GM19025 (cell line): ENCODE data around the gene ADAMTS2.

Experiments used
- ATAC-seq: cut with Tn5 transposase; IDR thresholded peaks from one replicate; pipeline ENCODE4 v1.9.1; 2021; ENCODE audit warnings: mild to moderate bottlenecking, low read depth, moderate library complexity; ENCODE audit not compliant: unreplicated experiment

The ADAMTS2 gene

DNA sequence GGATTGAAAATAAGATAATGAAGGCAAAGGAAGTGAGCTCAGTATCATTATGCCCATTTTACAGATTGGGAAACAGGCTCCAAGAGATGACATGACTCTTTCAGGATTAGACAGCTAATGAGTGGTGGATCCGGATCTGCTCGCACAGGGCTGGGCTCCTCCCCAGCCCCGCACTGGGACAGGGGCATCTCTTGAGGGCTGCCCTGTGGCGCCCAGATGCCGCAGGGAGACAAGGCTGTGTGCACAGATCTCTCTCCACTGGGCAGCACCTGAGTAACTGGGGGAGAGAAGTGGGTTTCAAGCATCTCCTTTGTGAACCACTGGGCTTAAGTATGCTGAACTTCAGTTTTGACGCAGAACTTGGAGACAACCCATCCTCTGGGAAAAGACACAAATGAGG is 43.9 kb downstream of the ADAMTS2 start:
- ATAC-seq, result no peak

DNA sequence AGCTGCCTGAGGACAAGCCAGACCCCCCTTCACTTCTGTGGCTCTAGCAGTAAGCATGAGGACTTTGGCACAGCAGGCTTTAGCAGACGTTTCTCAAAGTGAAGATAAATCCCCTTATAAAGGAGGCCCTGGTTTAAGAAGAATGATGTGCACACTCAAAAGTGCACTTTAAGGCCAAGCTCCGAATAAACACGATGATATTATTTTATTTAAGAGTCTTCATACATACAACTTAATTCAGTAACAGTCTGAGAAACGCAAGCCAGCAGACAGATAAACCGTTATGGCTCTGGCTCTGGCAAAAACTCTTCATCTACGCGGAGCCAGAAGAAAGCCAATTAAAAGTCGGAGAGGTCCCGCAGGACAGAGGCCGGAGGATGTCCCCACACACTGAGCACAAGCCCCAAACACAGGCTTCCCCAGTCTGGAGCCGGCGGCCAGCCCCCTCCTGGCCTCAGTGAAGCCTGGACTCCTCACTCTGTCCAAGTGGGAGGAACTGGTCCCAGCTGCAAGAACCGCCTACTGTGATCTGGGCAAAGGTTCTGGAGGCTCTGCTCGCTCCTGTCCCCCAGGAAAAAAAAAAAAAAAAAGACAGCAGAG is 44.6 kb downstream of the ADAMTS2 start:
- no peak for ATAC-seq

DNA sequence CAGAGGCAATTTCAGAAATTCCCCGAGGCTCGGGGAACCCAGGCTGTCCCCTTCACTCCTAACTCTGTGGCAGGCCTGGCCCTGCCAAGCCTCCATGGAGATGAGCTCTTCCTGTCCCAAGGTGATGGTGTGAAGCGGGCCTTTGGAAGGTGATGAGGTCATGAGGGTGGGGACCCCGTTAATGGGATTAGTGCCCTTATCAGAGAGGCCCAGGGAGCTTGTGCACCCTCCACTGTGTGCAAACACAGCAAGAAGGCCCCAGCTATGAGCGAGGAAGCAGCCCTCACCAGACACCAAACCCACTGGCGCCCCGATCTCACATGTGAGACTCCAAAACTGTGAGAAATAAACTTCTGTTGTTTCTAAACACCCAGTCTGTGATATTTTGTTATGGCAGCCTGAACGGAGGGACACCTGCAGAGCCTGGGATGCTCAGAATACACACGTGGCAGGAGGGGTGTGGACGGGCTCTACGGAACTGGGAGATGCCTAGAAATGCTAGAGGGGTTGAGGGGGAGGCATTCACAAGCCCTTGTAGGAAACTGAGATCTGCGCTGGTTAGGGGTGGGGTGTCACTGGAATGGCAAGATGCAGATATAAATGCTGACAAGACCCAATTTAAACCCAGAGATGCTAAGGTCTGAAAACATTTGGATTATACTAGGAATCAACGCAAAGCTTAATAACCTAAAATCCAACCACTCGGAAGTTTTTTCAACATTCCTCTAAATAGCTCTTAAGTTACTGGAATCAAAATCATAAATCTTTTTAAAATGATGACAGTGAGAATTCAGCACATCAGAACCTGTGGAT is 46.9 kb downstream of the ADAMTS2 start:
- no peak for ATAC-seq

DNA sequence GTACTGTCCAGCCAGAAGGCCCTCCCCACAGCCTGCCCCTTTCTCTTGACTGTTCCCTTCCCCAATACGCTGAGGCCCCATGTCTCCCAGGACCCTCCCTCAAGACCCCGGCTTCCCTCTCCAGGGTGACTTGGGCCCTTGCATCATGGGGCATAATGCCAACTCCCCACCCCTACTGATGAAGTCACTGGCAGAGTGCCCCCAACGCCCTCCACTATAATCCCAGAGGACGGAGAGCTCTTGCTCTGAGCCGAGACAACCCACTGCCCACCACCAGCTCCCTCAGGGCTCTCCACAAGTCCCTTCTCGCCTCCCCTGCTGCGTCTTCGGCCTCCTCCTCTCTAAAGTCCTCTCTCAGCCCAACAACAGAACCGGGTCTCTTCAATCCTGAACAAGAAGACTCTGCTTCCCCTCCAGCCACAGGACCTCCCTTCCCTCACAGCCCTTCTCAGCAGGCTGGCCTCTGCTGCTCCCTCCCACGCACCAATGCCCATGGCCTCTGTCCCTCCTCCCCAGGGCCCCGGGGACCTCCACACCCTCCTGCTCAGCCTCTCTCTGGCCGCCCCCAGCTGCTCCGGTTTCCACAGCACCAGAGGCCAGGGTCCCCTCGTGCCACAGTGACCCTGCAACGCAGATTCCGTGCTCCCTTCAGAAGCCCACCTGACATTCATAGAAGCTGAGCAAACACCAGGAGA is 47.6 kb downstream of the ADAMTS2 start:
- ATAC-seq, result no peak

DNA sequence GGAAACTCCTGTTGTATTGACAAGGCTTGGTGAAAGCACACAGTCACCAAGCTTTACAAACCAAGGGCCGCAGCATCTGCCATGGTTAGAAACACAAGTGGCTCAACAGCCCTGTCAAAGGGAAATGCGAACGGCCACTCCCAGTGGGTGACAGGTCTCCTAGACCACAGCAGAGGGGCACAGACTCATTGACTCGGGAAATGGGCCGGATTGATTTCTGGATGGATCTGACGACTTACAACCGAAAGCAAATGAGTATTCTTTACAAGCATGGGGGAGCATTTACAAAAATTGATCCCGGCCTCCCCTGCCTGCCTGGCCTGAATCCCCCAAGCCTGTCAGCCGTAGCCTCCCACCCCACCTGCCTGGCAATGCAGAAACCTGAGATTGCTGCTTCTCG is 48.2 kb downstream of the ADAMTS2 start:
- no peak for ATAC-seq

DNA sequence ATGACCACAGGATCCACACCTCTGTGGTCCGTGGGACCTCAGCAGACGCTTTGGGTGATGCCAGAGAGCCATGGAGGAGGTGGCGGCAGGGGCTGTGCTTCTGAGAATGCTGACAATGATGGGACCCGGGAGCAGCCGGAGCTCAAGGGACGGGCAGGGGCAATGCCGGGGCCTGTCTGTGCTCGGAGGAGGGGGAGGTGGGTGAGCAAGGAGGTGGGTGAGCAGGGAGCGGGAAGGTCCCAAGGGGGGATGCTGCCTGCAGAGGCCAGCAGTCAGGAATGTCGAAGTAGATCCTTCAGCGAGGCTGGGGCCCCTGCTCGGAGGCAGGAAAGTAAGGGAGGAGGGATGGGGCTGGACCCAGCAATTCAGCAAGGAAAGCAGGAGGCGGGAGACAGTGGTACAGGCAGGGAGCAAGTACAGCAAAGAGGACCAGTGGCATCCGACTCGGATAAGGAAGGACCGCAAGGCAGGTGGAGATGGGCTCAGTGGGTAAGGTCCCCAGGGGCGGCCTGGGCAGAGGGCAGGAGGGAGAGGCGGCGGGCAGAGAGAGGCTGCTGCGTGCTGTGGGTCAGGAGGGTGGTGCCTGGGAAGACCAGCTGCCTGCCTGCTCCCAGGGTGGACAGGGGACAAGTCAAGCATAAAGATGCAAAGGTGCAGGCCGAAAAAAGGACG is 49.0 kb downstream of the ADAMTS2 start:
- no peak for ATAC-seq

DNA sequence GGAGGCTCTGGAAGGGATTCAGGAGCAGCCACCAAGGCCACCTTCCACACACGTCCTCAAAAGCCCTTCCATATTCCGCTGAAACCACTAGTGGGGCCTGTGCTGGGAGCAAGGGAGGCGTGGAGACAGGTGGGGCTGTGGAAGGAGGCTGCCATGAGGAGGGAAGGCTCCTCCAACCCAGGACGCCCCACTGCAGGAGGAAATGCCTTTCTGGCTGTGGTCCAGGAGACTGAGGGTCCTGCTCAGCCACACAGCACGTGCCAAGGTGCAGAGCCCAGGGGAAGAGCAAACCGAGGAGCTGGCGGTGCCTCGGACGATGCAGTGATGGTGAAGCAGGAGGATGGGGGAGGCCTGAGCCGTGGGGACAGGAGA is 49.5 kb downstream of the ADAMTS2 start:
- no peak for ATAC-seq

DNA sequence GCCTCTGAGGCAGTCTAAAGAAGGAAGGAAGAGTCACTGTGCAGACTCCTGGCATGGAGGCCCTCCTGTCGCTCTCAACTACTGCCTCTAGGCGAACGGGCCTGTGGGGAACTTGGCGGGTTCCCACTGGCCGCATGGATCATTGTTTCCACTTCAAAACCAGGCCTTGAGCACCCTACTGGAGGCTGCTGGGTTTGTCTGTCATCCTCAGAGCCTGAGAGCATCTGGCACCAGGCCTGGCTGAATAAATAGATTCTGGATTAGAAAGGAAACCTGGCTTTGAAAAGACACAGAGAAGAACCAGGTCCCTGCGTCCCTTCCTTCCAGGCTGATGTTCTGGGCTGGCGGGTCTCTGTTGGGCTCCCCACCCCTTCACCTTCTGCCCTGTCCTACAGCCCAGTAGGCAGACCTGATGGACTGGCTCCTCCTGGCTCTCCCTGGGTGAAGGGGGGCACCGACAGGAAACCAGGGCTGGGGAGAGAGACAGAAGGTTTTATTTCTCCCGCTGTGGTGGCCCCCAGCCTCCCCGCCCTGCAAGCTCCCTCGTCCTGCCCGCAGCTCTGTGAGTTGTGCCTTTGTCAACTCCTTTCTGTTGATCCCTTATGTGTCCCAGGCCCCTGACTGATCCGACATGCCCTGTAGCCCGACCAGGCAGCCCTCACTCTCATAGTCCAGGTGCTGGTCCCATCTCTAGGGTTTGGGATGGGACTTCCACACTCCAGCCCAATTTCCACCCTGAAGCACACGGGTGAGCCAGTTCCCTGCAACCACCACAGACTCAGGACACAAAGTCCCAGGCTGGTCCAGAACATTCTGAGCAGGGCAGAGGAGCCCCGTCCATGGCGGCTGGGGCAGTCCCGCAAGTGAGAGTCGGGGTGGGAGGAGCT is 50.1 kb downstream of the ADAMTS2 start:
- no peak for ATAC-seq

DNA sequence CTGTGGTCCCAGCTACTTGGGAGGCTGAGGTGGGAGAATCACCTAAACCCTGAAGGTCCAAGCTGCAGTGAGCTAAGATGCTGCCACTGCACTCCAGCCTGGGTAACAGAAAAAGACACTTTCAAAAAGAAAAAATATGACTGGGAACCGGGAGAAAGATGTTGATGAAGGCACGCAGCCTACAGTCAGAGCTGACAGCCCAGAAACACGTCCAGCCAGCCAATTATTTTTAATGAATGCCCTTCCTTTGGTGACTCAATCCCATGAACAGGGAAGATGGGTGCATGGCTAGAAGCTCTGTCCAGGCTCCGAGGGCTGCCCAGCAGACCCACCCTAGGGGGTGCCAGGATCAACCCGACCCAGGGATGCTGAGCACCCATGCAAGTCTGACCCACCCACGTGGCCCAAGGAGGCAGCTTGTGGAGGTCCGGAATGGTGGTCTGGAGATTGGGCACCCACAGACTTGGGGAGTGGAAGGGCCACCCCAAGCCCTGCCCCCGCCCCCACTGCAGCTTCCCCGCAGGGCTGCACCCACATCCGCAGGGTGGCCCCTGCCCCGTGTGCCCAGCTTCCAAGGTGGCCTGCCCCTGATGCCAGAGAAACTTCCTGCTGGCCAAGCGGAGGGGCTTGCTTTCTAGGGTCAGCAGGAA is 51.0 kb downstream of the ADAMTS2 start:
- ATAC-seq, result no peak

DNA sequence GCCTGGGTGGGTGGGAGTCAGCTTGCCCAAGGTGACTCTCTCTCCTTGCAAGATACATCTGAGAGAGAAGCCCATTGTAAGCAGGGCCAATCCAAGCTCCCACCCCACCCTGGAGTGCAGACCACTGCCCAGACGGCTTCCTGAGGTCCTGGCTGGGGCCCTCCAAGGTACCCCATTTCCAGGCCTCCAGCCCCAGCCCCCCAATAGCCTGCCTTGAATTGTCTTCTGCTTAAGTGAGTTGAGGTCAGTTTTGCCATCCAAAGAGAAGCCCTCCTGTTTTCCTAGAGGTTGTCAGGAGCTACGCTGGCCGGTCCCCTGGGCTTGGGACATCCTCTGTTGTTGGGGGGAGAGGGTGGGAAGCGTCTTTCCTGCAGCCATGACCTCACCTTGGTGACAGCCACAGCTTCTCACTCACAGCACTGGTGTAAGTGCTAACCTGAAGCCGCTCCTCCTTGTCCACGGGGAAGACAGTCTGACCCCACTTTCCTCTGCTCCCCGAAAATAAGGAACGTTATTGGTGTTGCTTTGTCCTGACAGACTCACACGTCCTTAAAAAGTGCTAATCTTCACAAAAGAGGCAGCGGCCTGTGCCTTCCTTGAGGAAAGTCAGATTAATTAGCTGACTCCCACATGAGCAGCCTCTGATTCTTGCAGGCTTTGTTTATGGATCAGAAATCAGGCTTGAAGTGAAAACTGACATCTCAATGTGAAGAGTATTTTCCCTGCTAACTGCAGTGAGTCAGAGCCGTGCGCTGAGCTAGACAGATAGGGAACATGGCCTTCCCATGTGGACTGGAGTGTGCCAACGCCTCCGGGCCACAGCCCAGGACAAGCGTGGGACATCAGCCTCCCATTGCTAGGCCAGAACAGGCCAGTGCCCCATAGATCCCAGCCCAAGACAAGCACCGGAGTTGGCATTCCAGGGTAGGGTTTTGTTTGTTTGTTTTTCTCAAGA is 52.3 kb downstream of the ADAMTS2 start:
- no peak for ATAC-seq

DNA sequence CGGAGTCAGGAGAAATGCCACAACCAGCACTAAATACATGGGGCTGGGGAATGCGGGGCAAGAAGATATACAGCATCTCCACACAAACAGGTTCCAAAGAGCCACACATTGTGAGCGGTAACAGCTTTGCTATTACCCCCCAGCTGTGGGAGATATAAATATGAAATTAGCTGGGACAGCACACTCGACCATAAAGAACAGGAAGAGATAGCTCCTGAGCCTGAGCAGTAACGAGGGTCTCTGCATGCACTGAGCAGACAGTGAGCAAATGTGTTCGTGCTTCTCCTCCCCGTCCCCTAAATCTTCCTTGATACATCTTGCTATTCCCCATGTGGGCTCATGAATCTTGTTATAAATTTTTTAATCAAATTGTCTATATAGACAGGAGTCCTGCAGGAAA is 53.1 kb downstream of the ADAMTS2 start:
- no peak for ATAC-seq

DNA sequence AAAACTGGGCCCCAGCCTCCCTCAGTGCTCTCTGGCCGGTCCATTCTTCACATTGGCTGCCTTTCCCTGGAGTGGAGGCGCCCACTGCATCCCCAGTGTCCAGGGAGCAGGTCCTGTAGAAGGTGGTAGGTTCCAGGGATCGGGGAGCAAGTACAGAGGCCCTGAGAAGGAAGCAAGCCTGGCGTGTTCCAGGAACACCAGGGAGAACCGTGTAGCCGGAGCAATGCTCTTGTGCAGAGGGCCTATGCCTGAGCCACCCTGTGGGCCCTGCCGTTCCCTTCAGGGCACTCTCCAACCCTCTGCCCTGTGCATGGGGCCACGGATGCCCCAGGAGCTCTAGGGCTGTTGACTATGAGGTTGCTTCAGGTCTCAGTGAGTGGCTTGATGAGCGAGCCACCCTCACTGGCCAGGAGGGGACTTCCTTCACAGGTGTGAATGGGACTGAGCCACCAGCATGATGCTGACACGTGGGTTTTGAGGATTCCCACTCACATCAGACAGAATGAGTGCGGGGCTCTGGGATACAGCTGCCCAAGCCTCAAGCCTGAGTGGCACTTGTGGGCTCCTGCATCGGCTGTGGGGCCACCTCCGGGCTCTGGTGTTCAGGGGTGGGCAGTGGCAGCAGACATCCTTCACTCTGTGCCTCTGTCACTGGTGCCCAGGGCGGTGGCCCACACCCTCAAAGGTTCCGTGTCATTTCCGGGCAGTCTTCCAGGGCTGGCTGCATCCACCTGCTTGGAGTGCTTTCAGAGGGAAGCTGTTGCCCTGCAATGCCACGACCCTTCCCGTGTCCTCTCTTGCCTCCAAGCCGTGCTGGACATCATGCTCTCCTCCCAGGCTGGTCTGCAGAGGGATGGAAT is 54.4 kb downstream of the ADAMTS2 start:
- ATAC-seq, result no peak

DNA sequence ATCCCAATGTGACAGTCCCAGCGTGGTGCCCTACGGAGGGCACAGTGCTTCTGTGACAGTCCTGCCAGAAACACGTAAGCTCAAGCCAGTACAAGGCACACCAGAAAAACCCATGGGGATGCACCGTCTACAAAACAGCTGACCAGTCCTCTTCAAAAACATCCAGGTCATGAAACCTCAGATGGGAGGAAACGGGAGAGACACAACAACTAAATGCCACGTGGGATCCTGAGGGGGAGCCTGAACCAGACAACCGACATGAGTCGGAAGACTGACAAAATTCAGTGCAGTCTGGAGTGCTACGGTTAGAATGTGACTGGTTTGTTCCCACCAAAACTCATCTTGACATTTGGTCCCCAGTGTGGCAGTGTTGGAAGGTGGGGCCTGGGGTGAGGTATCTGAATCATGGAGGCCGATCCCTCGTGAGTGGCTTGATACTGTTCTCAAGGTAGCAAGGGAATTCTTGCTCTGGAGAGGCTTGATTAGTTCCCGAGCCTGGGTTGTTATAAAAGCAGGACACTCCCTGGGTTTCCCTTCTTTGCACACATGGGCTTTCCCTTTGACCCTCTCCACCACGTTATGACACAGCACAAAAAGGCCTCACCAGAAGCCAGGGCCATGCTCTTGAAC is 55.4 kb downstream of the ADAMTS2 start:
- no peak for ATAC-seq

DNA sequence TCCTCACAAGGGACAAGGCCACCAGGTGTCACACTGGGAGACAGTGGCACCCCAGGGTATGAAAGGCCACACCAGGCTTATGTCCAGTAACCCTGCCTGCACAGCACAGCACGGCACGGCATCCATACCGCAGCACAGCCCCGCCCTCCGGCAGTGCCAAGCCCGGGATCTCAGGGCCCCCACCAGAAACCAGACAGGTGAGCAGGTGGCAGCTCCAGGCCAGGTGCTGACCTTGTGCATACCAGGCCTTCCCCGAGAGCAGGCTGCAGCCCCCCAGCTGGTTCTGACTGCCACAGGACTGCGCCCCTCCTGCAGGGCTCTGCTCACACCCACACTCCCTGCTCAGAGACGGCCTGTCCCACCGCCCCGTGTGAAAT is 56.5 kb downstream of the ADAMTS2 start:
- ATAC-seq, result no peak

DNA sequence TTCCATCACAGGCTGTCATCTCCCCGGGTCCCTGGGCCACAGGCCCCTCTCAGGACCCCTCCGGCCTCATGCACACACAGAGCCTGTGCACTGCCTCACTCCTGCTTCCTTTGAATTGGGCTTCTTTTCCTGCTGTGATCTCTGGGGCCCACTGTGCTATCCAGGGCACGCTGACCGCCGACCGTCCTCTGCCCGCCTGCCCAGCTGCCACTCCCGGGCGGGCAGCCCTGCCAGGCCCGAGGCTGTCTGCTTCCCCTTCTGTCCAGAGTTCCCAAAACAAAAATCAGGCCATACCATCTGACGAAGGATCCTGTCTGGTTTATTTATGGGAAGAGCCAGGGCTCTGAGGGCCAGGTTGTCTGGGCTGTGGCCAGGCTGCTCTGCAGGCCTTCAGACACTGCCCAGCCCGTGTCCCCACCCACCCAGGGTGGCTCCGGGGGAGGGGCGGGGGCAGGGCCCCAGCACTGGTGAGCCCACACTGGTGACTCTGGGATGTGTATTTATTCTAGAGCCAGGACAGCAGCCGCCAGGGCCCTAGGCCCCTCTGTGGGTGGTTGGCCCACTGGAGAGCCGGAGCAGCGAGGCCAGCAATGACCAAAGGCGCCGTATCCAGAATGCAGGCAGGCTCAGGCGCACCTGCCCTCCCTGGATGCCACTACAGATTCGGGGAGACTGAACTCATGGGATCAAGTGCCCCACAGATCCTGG is 57.0 kb downstream of the ADAMTS2 start:
- no peak for ATAC-seq

DNA sequence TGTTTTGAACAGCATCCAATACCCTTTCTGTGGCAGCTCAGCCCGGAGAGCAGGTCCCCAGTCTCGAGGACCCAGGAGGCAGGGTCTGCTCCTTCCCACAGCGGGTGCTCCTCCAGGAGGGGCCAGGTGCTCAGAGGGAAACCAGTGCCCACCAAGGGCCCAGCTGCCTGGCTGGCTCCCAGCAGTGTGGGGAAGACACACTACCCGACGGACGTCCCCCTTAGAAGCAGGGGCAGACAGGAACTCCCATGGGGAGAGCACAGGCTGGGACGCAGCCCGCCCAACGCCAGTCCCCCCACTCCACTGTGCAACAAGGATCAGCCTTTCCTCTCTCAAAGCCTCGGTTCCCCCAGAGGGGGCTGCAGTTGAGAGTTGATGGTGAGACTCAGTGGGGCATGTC is 57.6 kb downstream of the ADAMTS2 start:
- no peak for ATAC-seq

DNA sequence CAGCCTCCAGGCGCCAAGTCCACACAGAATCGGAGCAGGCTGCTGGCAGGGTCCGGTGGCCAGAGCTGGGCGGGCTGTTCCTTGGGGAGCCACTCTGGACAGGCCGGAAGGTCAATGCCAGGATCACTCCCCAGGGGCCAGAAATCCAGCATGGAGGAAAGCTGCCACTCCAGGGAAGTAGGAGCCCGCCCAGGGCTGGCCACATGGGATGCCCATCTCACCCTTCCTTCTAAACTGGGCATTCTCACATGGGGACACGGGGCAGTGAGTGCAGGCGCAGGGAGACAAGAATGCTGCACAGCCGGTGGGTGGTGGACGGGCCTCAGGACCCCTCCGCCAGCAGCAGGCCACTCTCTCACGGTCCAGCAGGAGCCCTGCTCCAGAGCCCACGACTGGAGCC is 58.2 kb downstream of the ADAMTS2 start:
- no peak for ATAC-seq
